Brain pericyte (primary cell): ENCODE measurements around the gene AQP5.

ENCODE experiments used
- DNase-seq: peaks from one replicate; pipeline ENCODE4 v3.0.0-alpha.2; 2012; ENCODE audit warnings: low read depth, low spot score

AQP5 gene

DNA sequence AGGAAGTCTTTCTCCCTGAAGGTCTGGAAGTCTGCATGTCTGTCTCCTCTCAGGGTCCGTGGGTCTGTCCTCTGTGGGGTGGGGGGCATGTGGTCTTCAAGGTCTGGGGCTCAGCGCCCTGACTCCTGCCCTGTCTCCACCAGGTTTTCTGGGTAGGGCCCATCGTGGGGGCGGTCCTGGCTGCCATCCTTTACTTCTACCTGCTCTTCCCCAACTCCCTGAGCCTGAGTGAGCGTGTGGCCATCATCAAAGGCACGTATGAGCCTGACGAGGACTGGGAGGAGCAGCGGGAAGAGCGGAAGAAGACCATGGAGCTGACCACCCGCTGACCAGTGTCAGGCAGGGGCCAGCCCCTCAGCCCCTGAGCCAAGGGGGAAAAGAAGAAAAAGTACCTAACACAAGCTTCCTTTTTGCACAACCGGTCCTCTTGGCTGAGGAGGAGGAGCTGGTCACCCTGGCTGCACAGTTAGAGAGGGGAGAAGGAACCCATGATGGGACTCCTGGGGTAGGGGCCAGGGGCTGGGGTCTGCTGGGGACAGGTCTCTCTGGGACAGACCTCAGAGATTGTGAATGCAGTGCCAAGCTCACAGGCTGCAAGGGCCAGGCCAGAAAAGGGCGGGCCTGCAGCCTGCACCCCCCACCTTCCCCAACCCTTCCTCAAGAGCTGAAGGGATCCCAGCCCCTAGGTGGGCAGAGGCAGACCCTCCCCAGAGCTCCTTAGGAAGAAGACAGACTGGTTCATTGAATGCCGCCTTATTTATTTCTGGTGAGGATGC, 3.4 kb downstream of the AQP5 start:
- DNase-seq = no peak

DNA sequence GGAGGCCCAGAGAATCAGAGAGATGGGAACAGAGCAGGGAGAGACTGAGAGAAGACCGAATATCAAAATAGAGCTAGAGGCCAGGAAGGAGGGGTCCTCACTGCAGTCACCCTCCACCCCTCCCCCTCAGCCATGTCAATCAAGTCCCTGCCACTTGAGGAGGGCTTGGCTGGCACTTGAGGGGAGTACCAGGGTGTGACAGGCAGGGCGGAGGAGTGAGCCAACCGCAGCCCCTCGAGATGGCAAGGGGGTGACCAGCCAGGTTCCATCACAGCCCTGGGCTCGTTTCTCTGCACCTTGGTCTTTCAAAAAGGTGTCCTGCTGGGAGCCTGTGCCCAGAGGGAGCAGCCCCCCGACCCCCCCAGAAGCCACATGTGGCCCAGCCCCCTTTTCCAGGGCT, 4.2 kb downstream of the AQP5 start:
- DNase-seq = no peak

DNA sequence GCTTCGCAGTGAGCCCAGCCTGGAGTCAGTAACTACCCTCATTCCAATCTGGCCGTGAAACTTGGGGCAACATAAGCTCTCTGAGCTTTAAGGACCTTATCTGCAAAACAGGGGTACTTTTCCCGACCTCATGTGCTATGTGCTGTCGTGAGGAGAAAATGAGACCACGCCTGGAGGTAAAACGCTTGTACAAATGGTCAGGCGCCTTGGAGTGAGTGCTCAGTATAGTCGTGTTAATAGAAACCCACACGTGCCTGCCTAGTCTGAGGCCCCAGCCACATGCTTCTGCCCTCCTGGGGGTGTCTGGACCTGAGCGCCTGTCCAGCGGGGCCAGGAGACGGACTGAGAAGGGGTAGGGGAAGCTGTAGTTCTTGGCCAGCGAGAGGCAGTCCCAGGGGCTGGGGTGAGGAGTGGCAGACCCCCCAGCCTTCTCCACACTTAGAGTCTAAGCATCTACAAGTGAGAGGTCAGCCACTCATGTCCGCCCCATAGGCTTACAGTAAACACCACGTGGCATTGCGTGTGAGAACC, 4.9 kb downstream of the AQP5 start:
- no peak for DNase-seq

DNA sequence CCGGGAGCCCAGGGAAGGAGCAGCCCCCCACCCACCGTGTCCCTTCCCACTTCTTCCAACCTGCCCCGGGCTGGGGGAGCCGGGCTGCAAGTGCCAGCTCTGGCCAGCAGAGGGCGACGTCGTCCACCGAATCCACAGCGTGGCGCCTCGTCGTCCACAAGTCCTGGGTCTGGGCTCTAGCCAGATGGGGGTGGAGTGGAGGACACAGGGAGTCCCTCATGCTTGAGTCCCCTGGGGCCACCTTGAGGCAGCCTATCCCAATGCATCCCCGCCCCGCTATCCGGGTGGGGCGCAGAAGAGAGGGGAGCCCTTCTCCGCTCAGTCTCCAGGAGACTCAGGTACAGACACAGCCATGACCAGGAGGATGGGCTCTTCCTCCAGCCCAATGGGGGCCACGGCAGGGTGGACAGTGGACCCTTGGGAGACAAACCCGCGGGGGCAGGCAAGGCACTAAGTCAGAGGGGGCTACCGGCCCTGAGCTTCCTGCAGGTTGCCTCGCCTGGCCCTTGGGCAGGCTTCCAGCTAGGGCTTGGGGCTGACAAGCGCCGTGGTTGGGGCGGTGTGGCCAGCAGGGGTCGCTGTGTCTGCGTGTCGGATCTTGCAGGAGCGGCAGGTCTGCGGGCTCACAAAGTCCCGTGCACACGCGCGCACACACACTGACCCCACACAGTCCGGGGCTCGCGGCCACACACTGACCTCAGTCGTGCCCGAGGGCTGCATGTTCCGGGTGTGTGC, 5.5 kb downstream of the AQP5 start:
- peak; percentile 53 for DNase-seq

DNA sequence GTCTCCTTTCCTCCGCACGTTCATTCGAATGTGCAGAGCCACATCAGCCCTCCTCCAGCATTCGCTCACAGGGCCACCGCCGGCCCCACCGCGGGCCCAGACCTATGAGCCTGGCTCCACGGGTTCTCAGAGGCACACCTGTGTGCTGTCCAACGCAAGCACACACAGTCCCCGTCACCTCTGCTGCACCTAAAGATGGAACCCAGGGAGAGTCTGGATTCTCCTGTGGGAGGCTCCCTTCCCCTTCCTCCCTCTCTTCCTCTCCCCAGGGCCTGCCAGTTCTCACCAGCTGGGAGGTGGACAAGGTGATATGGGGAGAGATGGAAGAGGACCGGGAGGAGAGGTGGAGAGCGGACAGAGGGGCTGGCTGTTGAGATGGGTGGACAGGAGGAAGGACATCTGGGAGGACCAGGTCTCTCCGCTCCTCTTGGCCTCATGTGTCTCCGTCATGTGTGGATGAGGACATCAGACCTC, 6.1 kb downstream of the AQP5 start:
- DNase-seq = no peak

DNA sequence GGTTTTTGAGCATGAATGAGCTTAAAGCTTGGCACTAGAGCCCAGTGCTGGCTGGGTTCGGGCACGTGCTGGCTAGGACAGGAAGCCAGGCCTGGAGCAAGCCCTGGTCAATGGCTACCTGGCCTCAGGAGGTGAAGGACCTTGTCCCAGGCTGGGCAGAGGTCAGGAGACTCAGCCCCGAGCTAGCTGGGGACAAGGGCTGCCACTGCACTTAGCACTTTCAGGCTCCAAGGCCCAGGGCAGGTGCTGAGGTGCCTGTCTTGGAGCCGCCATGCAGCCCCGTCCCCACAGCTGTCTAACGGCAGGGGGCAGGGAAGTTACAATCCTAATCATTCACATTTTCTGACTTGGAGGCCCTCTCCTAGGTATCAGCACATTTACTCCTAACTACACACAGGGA, 6.8 kb downstream of the AQP5 start:
- DNase-seq = no peak

DNA sequence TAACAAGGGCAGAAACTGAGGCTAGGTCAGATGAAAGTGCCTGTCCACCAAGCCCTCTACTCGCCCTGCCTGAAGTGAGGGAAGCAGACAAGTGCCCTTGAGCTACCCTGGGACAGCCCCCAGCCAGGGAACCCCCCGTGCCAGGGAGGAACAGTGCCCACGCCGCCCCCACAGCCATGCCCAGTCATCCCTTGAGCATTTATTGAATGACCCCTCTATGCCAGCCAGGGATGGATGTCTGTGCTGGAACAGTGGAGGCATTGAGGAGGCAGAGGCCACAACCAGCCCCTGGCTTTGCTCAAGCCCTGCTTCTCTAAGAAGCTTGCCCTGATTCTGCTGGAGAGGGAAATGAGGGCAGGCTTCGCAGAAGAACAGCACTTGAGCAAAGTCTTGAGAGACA, 7.4 kb downstream of the AQP5 start:
- DNase-seq = no peak

DNA sequence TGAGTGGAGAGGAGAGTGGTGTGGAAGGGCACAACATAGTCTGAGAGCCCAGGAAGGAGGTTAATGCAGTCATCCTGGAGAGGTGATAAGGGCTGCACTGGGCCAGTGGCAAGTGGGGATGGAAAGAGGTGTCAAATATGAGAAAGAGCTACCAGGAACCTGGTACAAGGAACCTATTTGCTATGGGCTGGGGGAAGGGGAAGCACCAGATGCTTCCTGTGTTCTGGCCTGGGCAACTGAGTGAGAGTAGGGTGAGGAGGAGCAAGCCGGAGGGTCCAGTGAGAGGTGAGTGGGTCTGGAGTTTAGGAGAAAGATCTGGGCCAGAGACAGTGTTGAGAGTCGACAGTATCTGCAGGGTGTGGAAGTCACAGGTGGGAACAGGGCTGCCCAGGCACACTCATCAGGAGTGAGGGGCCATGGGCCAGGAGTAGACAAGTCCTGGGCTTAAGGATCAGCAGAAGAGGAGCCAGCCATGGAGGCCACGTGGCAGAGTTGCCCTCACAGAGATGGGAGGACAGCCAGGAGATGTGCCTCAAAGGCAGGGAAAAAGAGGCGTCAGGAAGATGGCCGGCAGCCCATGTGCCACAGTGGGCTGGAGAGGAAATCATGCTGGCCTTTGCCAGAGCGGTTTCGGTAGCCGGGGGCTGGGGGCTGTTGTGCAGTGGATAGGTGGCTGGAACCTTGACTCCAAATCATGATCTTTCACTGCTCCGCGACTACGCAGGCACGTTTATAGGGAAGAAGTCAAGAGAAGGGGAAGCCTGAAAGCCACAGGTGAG, 8.2 kb downstream of the AQP5 start:
- DNase-seq = no peak

DNA sequence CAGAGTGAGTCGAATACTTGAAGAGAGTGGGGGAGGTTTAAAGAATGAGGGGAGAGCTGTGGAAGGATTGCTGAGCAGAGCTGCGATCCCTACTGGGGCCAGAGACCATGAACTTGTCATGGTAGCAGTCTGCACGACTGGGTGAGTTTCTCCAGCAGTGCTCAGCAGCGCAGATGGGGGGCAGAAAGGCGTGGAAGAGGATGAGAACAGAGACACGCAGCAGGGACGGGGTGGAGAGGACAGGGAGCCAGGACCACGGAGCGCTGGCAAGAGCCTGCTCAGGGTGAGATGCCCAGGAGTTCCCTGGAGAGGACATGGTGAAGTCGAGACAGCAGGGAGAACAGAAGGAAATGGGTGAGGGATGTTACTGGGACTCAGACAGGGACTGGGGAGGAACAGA, 9.0 kb downstream of the AQP5 start:
- no peak for DNase-seq

DNA sequence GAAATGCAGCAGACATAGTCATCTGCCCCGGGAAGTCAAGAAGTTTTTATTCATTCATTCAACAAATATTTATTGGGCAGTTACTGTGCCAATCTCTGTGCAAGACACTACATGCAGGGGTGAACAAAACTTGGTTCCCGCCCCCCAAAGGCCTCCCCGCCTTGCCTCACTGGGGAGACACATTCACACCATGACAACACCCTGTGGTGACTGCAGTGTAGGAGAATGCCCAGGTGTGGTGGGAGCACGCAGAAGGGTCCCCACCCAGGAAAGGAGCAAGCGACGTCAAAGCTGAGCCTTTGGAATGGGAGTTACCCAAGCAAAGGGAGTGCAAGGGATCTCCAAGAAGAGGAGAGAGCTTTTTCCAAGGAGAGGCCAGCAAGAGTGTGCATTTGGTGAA, 9.5 kb downstream of the AQP5 start:
- DNase-seq = no peak

DNA sequence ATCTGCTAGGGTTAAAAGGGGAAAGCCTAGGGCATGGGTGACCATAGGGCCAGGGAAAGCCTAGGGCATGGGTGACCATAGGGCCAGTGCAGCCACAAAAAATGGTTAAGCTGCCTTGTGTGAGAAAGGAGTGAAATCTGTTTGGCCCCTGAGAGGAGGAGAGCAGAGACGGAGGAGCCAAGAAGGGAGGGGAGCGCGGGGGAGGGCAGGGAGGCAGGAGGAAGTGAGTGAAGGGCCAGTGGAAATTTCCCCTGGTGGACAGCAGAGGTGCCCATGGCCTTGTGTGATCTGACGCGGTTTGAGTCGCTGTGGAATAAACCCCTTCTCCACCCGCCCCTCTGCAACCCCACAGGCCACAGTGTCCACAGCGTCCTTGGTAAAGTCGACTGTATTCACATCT, 10.5 kb downstream of the AQP5 start:
- DNase-seq = no peak

DNA sequence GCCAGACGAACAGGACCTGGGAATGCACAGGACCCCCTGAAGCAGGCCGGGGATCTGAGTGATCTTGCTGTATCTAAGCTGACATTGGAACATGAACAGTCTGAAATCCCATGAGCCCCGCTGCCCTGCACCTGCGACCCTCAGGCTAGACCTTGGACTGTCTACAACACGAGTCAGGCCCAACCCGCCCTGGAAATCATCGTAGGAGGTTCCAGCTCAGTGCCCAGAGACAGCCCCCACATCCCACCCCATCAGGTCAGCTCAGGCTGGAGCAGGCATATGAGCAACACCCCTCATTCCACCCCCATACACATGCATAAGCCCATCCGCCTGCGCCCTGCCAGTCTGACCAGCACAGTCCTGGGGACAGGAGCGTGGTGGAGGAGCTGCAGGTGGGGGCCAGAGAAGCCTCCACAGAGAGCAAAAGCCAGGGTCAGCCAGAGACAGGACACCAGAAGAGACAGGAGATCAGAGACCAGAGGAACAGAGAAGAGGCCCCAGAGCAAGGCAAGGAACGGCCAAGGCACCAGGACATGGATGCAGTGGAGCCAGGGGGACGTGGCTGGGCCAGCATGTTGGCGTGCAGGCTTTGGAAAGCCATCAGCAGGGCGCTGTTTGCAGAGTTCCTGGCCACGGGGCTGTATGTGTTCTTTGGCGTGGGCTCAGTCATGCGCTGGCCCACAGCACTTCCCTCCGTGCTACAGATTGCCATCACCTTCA, 11.1 kb downstream of the AQP5 start, which contains the start of gene AQP6:
Gene AQP6 (plus strand): TSS at position 307 of the 720 bp plus-strand sequence. CDS start 227 bp downstream, at position 534.
- no peak for DNase-seq

DNA sequence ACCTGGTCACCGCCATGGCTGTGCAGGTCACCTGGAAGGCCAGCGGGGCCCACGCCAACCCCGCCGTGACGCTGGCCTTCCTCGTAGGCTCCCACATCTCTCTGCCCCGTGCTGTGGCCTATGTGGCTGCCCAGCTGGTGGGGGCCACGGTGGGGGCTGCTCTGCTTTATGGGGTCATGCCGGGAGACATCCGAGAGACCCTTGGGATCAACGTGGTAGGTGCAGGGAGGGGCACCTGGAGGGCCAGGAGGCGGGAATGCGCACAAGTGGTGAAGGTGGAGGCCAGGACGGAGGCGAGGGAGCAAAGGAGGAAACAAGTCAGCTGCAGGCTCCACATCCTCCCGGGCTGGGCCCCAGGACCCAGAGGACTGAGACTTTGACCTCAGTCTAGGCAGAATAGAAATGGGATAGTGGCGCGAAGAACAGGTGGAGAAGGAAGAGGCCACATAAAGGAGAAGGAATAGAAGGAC, 11.7 kb downstream of the AQP5 start:
- DNase-seq = no peak

DNA sequence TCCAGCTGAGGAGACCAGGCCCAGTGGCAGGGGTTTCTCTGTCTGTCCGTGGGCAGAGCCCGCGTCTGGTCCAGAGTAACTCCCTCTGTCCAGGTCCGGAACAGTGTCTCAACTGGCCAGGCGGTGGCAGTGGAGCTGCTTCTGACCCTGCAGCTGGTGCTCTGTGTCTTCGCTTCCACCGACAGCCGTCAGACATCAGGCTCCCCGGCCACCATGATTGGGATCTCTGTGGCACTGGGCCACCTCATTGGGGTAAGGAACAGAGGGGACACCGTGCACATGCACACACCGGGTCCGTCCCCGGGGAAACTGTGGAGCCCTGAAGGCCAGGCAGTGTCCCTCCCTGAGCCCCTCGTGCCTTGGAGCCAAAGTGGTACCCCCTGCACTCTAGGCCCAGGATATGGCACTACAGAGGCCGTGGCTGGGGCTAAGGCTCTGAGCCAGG, 12.6 kb downstream of the AQP5 start:
- no peak for DNase-seq

DNA sequence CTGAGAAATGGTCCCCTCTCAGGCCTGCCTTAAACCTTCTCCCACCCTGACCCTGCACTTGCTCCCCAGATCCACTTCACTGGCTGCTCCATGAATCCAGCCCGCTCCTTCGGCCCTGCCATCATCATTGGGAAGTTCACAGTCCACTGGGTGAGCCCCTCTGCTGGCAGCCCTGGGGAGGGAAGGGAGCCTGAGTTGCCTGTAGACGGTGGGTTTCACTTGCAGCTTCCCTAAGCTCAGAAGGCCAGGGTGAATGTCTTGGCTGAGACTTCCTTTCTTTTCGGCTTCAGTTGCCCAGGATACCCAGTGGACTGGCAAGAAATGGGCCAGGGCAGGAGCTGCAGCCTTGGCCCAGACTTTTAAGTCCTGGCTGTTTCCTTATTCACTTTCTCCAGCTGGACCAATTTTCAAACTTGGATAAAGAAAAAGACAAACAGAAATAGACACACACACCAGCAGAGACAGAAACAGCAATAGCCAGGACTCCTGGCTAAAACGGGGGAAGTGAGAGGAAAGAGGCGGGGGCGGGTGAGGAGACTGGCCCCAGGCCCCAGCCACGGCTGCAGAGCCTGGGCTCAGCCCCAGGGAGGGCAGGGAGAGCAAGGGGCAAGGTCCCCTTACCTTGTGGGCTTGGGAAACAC, 13.1 kb downstream of the AQP5 start:
- no peak for DNase-seq

DNA sequence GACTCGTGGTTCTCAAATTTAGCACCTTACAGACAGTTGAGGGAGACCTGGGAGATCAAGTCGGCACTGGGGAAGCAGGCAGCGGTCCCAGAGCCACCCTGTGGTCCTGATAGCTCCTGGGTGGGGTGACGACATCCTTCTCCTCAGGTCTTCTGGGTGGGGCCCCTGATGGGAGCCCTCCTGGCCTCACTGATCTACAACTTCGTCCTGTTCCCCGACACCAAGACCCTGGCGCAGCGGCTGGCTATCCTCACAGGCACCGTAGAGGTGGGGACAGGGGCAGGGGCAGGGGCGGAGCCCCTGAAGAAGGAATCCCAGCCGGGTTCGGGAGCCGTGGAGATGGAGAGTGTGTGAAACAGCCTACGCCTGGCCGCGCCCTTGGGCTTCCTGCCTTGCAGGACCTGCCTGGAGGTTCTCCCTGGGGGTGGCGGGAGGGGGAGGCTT, 13.7 kb downstream of the AQP5 start:
- no peak for DNase-seq

DNA sequence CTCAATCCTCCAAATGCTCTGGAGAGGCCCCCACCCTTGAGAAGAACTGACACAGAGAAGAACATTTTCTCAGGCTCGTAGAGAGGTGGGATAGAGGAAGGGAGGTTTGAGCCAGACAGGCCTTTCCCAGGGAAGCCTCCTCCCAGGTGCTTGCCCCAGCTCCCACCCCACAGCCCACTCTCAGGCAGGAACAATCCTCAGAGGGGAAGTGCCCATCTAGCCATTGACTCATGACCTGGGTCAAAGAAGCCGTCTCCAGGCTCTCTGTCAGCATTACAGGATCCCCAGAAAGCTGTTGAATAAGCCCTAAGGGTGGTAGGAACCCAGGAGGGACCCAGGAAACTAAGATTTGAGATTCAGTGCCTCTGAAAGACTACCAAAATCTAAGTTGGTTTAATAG, 14.9 kb downstream of the AQP5 start:
- no peak for DNase-seq

DNA sequence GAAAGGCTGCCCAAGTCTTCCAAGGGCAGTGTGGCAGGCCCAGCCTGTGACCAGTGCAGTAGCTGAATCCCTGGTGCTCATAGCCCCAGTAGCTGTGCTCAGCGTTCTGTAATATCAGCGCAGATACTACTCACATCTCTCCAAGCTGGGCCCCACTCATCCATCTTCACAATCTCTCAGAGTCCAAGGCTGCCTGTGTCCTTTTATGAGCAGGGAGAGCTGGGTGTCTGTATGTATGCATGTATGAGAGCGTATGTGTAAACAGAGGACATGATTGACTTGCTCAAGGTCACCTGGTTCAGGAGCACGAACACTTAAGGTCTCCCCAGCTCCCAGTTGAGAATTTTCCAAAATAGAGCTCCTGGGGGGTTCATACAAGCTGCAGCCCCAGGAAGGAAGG, 16.5 kb downstream of the AQP5 start:
- DNase-seq = no peak

DNA sequence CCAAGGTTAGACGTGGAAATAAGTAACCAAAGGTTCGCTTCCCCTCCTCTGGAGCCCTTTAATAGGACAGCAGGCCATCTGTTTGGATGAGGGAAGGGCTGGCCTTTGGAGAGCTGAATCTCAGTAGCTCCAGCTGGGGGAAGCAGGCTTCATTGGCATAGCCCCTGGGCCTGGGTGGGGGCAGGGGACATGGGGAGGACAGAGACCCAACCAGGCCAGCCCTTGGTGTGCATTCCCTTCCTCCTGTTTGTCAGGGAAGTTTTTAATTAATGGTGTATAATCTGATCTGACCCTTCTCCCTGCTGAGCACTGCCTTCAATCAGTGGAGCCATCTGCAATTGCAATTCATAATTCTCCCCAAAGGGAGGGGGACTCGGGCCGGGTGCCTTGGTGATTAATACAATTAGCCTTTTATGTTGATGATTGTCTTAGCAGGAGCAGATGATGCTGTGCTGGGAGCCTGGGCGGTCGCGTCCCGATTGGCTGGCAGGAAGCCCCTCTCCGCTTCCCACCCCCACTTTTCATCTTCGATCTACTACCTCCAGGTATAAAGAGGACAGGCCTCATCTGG, 17.4 kb downstream of the AQP5 start:
- no peak for DNase-seq

DNA sequence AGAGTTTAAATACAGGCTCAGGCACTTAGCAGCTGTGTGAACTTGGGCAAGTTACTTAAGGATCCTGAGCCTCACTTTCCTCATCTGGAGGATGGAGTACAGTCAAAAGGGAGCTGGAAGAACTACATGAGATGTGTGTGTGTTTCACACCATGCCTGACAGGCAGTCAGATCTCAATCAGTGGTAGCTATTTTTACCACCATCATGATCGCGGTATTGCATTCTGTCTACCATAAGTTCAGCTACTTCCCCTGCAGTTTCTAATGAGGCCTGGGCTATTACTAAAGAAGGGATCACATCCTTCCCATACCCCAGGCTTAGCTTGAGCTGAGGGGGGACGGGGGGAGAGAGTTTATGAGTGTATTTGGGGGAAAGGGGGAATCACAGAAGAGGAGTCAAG, 18.1 kb downstream of the AQP5 start:
- DNase-seq = no peak
